ENCODE measurements around the gene COA6.
"Not testable (repeated sequence)": the region's sequence is repeated elsewhere in the genome, so short reads cannot be mapped to it uniquely, and the experiment has no call there.

COA6 gene

DNA sequence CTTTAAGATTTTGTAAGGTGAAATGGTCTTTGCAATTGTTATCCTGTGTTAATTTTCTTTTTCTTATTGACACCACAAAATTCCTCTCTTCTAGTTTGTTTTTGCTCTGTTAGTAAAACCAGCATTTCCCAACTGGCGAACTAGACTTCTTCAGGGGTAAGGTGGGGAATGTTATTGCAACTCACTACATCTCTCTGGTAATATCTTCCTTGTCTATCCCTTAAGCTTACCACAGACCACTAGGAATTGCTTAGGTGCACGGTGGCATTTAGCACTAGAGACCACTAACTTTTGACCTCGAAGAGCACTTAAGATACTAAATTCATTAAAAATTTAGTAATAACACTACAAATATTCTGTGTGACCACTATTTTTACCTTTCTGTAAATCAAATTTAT, 4.2 kb upstream of the COA6 start:
- DNase-seq (ENCODE audit: low read depth in 4 of 4, low spot score in 1 of 4) = no peak

- DNase-seq (ENCODE audit: low read depth in 4 of 4, low spot score in 1 of 4) = no peak
Measured at GRCh38 chr1:234369784-234370183, 3.5 kb upstream of the COA6 start.

- no peak for DNase-seq (ENCODE audit: low read depth in 4 of 4, low spot score in 1 of 4)
Measured at GRCh38 chr1:234371414-234371813, 1.8 kb upstream of the COA6 start.

GRCh38 chr1:234372011-234372757, 1.1 kb upstream of the COA6 start:
- DNase-seq (ENCODE audit: low read depth in 4 of 4, low spot score in 1 of 4) = no peak

GRCh38 chr1:234373959-234374254, 651 bp downstream of the COA6 start:
- no peak for DNase-seq (ENCODE audit: low read depth in 4 of 4, low spot score in 1 of 4)

DNA sequence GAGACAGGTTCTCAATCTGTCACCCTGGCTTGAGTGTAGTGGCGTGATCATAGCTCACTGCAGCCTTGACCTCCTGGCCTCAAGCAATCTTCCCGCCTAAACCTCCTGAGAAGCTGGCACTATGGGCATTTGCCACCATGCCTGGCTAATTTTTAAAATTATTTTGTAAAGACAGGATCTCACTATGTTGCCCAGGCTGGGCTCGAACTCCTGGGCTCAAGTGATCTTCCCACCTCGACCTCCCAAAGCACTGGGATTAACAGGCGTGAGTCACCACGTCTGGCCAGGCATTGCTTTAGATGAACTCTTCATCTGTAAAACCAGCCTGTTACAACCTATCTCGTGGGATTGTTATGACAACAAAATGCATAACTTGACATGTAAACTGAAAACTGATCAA, 2.4 kb downstream of the COA6 start:
- DNase-seq (ENCODE audit: low read depth in 4 of 4, low spot score in 1 of 4) = no peak

GRCh38 chr1:234379591-234380109, 6.4 kb downstream of the COA6 start:
- DNase-seq (ENCODE audit: low read depth in 4 of 4, low spot score in 1 of 4) = not testable (repeated sequence)

DNA sequence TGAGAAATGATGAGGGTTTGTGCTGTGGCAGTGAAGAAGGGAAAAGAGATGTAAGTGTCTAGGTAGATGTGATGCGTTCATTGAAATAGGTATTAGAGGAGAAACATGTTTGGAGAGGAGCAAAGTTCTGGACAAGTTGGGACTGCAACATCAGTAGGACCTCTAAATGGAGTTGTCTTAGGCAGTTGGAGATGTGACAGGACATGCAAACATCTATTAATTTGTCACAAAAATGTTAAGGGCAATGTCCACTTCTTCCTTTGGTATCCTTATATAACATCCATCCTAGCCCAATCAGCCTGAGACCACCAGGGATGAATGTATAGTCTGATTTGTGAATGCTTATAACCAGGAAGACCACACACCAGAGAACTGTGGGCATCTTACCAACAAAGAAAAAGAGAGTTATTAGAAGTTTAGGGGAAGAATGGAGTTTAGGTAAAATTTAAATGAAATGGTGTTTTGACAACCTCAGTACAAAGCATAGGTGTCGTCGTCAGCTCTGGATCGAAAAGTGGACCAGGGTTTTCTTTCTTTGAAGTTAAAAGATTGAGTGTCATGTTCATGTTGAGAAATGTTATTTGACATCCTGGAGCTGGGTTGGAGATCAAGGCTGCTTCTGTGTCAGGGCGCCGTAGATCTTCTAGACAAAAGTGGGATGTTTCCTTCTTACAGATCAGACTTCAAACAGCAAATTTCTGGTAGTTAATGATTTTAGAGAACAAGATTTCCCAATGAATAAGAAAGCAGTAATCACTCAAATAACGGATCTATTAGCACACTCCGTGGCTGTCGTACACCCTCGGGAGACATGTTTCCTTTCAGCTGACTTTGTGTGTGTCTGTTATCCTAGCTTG, 8.7 kb downstream of the COA6 start:
- no peak for DNase-seq (ENCODE audit: low read depth in 4 of 4, low spot score in 1 of 4)

DNA sequence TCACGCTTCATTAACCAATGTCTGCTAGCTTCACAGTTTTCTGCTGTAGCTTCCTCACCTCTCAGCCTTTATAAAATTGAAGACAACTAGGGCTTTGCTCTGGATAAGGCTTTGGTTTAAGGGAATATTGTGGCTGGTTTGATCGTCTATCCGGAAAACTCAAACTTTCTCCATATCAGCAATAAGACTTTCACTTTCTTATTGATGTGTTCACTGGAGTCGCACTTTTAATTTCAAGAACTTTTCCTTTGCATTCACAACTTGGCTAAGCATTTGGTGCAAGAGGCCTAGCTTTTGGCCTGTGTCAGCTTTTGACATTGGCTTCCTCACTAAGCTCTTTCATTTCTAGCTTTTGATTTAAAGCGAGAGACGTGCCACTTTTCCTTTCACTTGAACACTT, 12.9 kb downstream of the COA6 start:
- DNase-seq (ENCODE audit: low read depth in 4 of 4, low spot score in 1 of 4) = no peak

DNA sequence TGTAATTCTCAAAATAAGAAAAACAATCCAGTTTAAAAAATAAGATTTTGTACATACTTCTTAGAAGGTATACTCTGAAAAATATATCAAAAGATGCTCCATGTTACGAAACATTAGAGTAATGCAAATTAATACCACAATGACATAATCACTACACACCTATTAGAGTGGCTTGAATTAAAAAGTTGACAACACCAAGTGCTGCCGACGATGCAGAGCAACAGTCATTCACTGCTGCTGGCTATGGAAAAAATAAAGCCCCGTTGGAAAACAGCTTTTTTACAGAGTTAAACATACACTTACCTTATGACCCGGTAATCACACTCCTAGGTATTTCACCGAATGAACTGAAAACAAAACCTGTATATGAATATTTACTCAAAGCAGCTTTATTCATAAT, 14.8 kb downstream of the COA6 start:
- DNase-seq (ENCODE audit: low read depth in 4 of 4, low spot score in 1 of 4) = no peak

- no peak for DNase-seq (ENCODE audit: low read depth in 4 of 4, low spot score in 1 of 4)
Measured at GRCh38 chr1:234393190-234393589, 19.9 kb downstream of the COA6 start.

DNA sequence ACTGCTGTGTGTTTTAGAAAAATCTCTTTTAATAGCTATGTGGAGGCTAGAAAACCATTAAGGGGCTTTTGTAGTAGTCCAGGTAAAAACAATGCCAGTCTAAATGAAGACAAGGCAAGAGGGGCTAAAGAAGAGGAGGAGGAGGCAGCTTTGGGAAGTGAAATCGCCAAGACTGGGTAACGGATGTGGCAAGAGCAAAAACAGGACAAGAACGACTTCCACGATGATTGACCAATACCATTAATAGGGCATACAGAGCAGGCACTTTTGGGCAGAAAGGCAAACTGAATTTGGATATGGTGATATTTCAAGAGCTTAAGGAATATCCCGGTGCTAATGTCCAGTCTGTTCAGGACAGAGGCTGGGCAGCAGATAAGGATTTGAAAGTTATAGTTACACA, 22.0 kb downstream of the COA6 start:
- DNase-seq (ENCODE audit: low read depth in 4 of 4, low spot score in 1 of 4) = no peak

DNA sequence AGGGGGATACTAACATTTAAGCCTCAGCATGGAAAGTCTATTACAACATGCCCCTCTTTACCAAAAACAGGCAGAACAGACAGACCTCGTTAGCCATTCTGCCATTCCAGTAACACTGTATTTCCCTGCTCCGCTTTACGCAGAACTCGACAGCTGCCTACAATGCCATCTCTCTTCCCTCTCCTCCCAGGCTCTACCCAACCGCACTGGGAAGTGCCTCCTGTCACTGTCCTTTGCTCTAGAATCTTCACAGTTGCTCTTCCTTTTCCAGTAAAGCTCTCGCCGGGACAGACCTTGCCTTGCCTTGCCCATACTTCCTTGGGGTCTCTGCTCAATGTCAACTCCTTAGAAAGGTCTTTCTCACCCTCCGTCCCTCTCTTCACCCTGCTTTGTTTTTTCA, 22.8 kb downstream of the COA6 start:
- no peak for DNase-seq (ENCODE audit: low read depth in 4 of 4, low spot score in 1 of 4)

DNA sequence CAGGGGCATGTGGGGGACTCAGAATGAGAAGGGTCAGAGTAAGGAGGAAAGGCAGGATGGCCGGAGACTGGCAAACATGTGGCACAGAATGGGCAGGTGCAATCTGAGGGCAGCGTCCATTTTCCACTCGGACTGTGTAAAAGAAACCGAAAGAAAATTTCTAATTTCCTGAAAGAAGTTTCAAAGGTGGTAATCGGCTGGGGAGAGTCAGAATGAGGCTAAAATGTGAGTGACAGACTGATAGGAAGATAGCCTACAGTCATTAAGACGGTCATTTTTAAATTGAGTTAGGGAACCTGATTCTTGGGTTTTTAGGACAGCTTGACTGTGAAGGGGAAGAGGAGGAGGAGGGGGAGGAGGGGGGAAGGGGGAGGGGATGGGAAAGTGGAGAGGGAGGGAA, 23.6 kb downstream of the COA6 start:
- no peak for DNase-seq (ENCODE audit: low read depth in 4 of 4, low spot score in 1 of 4)

DNA sequence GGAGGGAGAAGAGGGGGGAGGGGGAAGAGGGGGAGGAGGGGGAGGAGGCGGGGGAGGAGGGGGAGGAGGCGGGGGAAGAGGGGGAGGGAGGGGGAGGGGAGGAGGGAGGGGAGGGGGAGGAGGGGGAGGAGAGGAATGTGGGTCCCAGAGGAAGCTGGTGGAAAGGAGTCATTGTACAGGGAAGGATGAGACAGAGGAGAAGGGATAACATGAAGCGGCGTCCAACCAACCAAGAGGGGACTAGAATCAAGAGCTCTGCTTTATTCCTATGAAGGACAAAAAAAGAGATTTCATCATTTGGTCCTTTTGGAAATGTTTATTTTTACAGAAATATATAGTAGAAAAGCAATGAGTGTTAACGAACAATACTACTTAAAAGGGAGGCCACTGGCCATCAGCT, 24.5 kb downstream of the COA6 start:
- no peak for DNase-seq (ENCODE audit: low read depth in 4 of 4, low spot score in 1 of 4)

GRCh38 chr1:234398849-234399381, 25.7 kb downstream of the COA6 start:
- no peak for DNase-seq (ENCODE audit: low read depth in 4 of 4, low spot score in 1 of 4)

DNA sequence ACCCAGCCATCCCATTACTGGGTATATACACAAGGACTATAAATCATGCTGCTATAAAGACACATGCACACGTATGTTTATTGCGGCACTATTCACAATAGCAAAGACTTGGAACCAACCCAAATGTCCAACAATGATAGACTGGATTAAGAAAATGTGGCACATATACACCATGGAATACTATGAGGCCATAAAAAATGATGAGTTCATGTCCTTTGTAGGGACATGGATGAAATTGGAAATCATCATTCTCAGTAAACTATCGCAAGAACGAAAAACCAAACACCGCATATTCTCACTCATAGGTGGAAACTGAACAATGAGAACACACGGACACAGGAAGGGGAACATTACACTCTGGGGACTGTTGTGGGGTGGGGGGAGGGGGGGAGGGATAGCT, 26.3 kb downstream of the COA6 start:
- not testable (repeated sequence) for DNase-seq (ENCODE audit: low read depth in 4 of 4, low spot score in 1 of 4)

DNA sequence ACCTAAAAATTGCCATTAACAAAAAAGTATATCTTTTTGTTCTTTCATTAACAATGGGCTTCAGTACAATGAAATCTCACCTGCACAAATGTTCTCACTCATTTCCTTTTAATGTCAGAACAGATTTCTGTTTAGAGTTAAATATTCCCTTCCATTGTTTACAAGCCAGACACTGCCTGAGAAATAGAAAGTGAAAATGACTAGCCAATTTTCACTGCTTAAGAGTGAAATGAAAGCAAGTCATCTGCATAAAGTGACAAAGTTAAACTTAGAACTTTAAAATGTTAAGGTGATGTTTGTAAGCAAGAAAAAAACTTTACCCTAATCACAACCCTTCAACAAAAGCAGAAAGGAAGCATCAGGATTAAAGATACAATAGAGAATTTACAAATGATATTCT, 27.5 kb downstream of the COA6 start:
- DNase-seq (ENCODE audit: low read depth in 4 of 4, low spot score in 1 of 4) = no peak

DNA sequence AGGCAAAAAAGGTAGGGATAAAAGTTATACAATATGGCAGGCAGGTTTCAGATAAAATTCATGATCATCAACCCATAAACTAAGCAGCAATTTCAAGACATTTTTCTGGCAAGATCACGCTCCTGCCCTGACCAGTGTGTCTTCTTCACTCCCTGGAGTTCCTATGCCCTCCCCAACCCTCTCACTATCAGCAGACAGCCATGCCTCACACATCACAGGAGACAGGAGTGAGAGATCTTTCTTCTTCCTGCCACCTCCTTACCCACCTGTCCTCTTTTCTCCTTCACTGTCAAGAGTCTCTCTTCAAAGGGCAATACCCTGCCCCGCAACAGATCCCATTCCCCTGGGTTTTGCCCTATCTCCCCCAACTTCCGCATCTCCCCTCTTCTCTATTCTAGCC, 28.4 kb downstream of the COA6 start:
- no peak for DNase-seq (ENCODE audit: low read depth in 4 of 4, low spot score in 1 of 4)

DNA sequence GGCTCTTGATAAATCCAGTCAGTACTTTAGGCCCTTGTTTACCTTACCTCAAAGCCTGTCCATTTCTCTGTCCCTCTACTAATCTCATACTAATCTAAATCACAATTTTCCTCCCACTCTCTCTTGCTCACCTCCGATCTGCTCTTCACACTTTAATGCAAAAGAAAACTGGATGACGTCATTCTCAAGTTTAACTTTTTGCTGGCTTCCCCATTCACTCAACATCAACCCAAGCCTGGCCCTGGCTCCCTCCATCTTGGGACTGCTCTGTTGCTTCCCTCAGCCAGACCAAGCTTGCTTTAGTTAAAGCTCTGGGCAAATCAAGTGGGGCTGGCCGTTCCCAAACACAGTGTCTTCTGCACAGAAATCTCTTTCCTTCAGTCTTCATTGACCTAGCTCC, 29.7 kb downstream of the COA6 start:
- no peak for DNase-seq (ENCODE audit: low read depth in 4 of 4, low spot score in 1 of 4)

DNA sequence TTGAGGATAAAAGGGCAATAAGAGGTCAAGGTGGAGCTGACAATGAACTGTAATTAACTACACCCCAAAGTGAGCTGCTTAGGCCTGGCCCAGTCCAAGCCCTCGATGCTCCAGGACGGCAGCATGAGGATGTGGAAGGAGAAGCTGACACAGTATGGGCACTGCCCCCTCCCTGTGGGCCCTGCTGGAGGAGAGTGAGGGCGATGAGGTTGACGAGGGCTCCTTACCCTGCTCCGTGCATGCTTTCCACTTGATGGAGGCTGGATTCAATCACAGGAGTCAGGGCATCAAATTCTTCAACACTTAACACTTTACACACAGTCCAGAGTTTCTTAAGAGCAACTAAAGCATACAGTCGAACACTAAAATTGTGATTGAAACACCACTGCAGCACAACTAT, 32.4 kb downstream of the COA6 start:
- no peak for DNase-seq (ENCODE audit: low read depth in 4 of 4, low spot score in 1 of 4)

DNA sequence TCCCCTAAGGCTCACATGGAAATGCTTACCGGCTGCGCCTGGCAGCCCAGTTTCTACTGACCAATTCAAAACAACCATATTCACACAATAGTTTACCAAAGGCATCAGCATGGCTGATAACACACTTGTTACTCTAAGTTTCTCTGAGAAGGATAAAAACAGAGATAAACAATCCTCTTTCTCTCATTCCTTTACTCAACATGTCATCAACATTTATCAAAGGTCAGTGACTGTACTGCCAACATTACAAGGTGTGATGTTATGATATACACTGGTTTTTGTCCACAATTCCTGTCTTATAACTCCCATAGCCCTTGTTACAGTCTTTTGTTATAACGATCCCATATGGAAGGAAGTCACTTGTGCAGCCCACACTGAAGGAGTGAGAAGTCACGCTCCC, 33.6 kb downstream of the COA6 start:
- no peak for DNase-seq (ENCODE audit: low read depth in 4 of 4, low spot score in 1 of 4)
